NCI-H1417 (cell line): ENCODE measurements around the gene BRD4.

Source experiments
- DNase-seq, 3 experiments: peaks; one replicate each; lab custom pipeline; 2025; lab: John Stamatoyannopoulos, UW

BRD4 gene

GRCh38 chr19:15248648-15249527 is 83.5 kb downstream of the BRD4 start:
- DNase-seq: no peak

GRCh38 chr19:15248106-15248505 is 84.2 kb downstream of the BRD4 start:
- no peak for DNase-seq

GRCh38 chr19:15247107-15248014 is 85.0 kb downstream of the BRD4 start:
- no peak for DNase-seq

GRCh38 chr19:15246198-15246481 is 86.2 kb downstream of the BRD4 start:
- no peak for DNase-seq

- no peak for DNase-seq
These were observed 86.8 kb downstream of the BRD4 start for GRCh38 chr19:15245370-15246197.

GRCh38 chr19:15244808-15245207 is 87.5 kb downstream of the BRD4 start:
- DNase-seq: no peak

- DNase-seq: no peak
These were observed 88.1 kb downstream of the BRD4 start for GRCh38 chr19:15244106-15244803.

GRCh38 chr19:15243236-15243957 is 88.9 kb downstream of the BRD4 start:
- DNase-seq: no peak

GRCh38 chr19:15241259-15241910 is 91.0 kb downstream of the BRD4 start:
- no peak for DNase-seq

- no peak for DNase-seq
These were observed 91.8 kb downstream of the BRD4 start for GRCh38 chr19:15240515-15240914.

- DNase-seq: no peak
These were observed 92.9 kb downstream of the BRD4 start for GRCh38 chr19:15239337-15239949.

GRCh38 chr19:15238639-15239155 is 93.6 kb downstream of the BRD4 start:
- DNase-seq: no peak

GRCh38 chr19:15237759-15238638 is 94.3 kb downstream of the BRD4 start:
- no peak for DNase-seq

- no peak for DNase-seq
These were observed 95.5 kb downstream of the BRD4 start for GRCh38 chr19:15236886-15237285.

- DNase-seq: no peak
These were observed 96.6 kb downstream of the BRD4 start for GRCh38 chr19:15235781-15236180.

- no peak for DNase-seq
These were observed 97.8 kb downstream of the BRD4 start for GRCh38 chr19:15234431-15235130.

GRCh38 chr19:15231271-15231670 is 101.1 kb downstream of the BRD4 start:
- DNase-seq: no peak

- no peak for DNase-seq
These were observed 105.1 kb downstream of the BRD4 start for GRCh38 chr19:15227261-15227660.
